ENCODE results near the gene SURF2. TPM values are rescaled to one million over a fixed set of nuclear protein-coding genes. Genes with fewer than 3 reads are reported as not detected.
"Not testable (repeated sequence)": the region's sequence is repeated elsewhere in the genome, so short reads cannot be mapped to it uniquely, and the experiment has no call there.

SURF2 gene
- total RNA-seq, 1 donor from 2014 or later = 15.4 TPM

- H3K4me3 Mint-ChIP-seq (ENCODE audit: unreplicated experiment) = no peak overlapping the region
- H3K4me1 Mint-ChIP-seq (ENCODE audit: unreplicated experiment) = no peaks in the 10 kb centered on the region
- no peak for TF ChIP-seq CTCF (IDR thresholded peaks at IDR 0.05)
- no peak for DNase-seq (ENCODE audit: extremely low spot score, unreplicated experiment)
- H3K27ac Mint-ChIP-seq (ENCODE audit: unreplicated experiment) = no peak overlapping the region
- H3K27me3 Mint-ChIP-seq (ENCODE audit: unreplicated experiment) = no peaks in the 10 kb centered on the region
- H3K9me3 Mint-ChIP-seq (ENCODE audit: unreplicated experiment) = no peaks in the 10 kb centered on the region
- H3K36me3 Mint-ChIP-seq (ENCODE audit: unreplicated experiment) = peaks cover 20% of the 10 kb centered on the region
These were observed 28.4 kb upstream of the SURF2 start for GRCh38 chr9:133327834-133328484.

GRCh38 chr9:133329306-133330156 lies 26.8 kb upstream of the SURF2 start:
- not testable (repeated sequence) for H3K9me3 Mint-ChIP-seq (ENCODE audit: unreplicated experiment); H3K4me1 Mint-ChIP-seq (ENCODE audit: unreplicated experiment); H3K4me3 Mint-ChIP-seq (ENCODE audit: unreplicated experiment); H3K27me3 Mint-ChIP-seq (ENCODE audit: unreplicated experiment); H3K27ac Mint-ChIP-seq (ENCODE audit: unreplicated experiment); DNase-seq (ENCODE audit: extremely low spot score, unreplicated experiment)
- H3K36me3 Mint-ChIP-seq (ENCODE audit: unreplicated experiment) = peaks cover 23% of the 10 kb centered on the region
- peak; percentile 62 for TF ChIP-seq CTCF (IDR thresholded peaks at IDR 0.05)

GRCh38 chr9:133331221-133331620 lies 25.1 kb upstream of the SURF2 start:
- no peak for DNase-seq (ENCODE audit: extremely low spot score, unreplicated experiment)
- peaks cover 23% of the 10 kb centered on the region for H3K36me3 Mint-ChIP-seq (ENCODE audit: unreplicated experiment)
- H3K9me3 Mint-ChIP-seq (ENCODE audit: unreplicated experiment) = no peaks in the 10 kb centered on the region
- TF ChIP-seq CTCF (IDR thresholded peaks at IDR 0.05) = no peak
- peaks cover 15% of the 10 kb centered on the region for H3K4me1 Mint-ChIP-seq (ENCODE audit: unreplicated experiment)
- H3K27me3 Mint-ChIP-seq (ENCODE audit: unreplicated experiment) = no peaks in the 10 kb centered on the region
- H3K4me3 Mint-ChIP-seq (ENCODE audit: unreplicated experiment) = no peak overlapping the region
- H3K27ac Mint-ChIP-seq (ENCODE audit: unreplicated experiment) = no peak overlapping the region

GRCh38 chr9:133331641-133332380 lies 24.5 kb upstream of the SURF2 start:
- Mint-ChIP-seq H3K9me3 (ENCODE audit: unreplicated experiment) (no peaks in the 10 kb centered on the region), H3K4me1 (ENCODE audit: unreplicated experiment) (peaks cover 19% of the 10 kb centered on the region), H3K36me3 (ENCODE audit: unreplicated experiment) (peaks cover 23% of the 10 kb centered on the region), H3K27ac (ENCODE audit: unreplicated experiment) (no peak overlapping the region), H3K27me3 (ENCODE audit: unreplicated experiment) (no peaks in the 10 kb centered on the region), H3K4me3 (ENCODE audit: unreplicated experiment) (no peak overlapping the region)
- DNase-seq (ENCODE audit: extremely low spot score, unreplicated experiment) = no peak
- TF ChIP-seq CTCF (IDR thresholded peaks at IDR 0.05) = no peak

GRCh38 chr9:133332381-133332730 lies 24.0 kb upstream of the SURF2 start:
- no peak for TF ChIP-seq CTCF (IDR thresholded peaks at IDR 0.05)
- Mint-ChIP-seq H3K9me3 (ENCODE audit: unreplicated experiment) (no peaks in the 10 kb centered on the region), H3K36me3 (ENCODE audit: unreplicated experiment) (peaks cover 23% of the 10 kb centered on the region), H3K4me1 (ENCODE audit: unreplicated experiment) (peaks cover 19% of the 10 kb centered on the region), H3K27ac (ENCODE audit: unreplicated experiment) (no peak overlapping the region), H3K27me3 (ENCODE audit: unreplicated experiment) (no peaks in the 10 kb centered on the region), H3K4me3 (ENCODE audit: unreplicated experiment) (no peak overlapping the region)
- DNase-seq (ENCODE audit: extremely low spot score, unreplicated experiment) = no peak

Measured in osteocyte (in vitro differentiated cells).